ENCODE data around the gene CA12. TPM values are rescaled to one million over a fixed set of nuclear protein-coding genes. Genes with fewer than 3 reads are reported as not detected.

Gene CA12
- total and polyA plus RNA-seq, 2 donors (not counting 1 experiment from before 2014, with no cell fraction given): not detected

- no peak overlapping the region for H3K9ac ChIP-seq (ENCODE audit: low read length)
- no peaks in the 10 kb centered on the region for H3K79me2 ChIP-seq (ENCODE audit: control insufficient read depth, insufficient read depth, low read length)
- WGBS (ENCODE audit: insufficient coverage): 100% methylated on average over 1 of the region's 1 CpG
- no peak overlapping the region for H3K27ac Mint-ChIP-seq
- H3K27ac ChIP-seq (ENCODE audit: low read length in 2 of 2): no peak overlapping the region
- no peak for TF ChIP-seq EZH2 (IDR thresholded peaks at IDR 0.05; ENCODE audit: borderline replicate concordance, insufficient read depth, low read depth, low read length, poor library complexity, severe bottlenecking)
- intact Hi-C loops (cut with micrococcal nuclease): loop anchor here (1.0 to 2.0 kb wide), 2 partner anchors 115 to 780 kb away; no protein-coding TSS in a partner anchor
- DNase-seq (no peak), ATAC-seq (ENCODE audit: low read depth) (no peak)
- no peaks in the 10 kb centered on the region for H3K9me3 Mint-ChIP-seq (ENCODE audit: insufficient read depth)
- CTCF ChIA-PET: interaction anchor here (0.8 to 5.5 kb wide), 14 partner anchors 8 to 779 kb away, joined by 3 to 40 read pairs (median 4); partner anchors contain the start of gene APH1B
- H3K4me1 ChIP-seq (ENCODE audit: control insufficient read depth in 2 of 2, insufficient read depth in 2 of 2, low read length in 2 of 2): peaks cover 5 to 8% of the 10 kb centered on the region in 2 donors
- H3K9me3 ChIP-seq (ENCODE audit: control extremely low read depth in 1 of 3, control insufficient read depth in 2 of 3, insufficient read depth in 1 of 3, low read length in 2 of 3): no peaks in the 10 kb centered on the region
- H4K20me1 ChIP-seq (ENCODE audit: control insufficient read depth, insufficient read depth, low read length, poor library complexity, severe bottlenecking): no peaks in the 10 kb centered on the region
- H3K4me1 Mint-ChIP-seq: peaks cover 8% of the 10 kb centered on the region
- peaks cover 5 to 19% of the 10 kb centered on the region in 2 experiments for H3K36me3 ChIP-seq (replicated peaks in 1 of 2; ENCODE audit: control extremely low read depth in 1 of 2, control insufficient read depth in 1 of 2, extremely low read depth in 1 of 2, insufficient read depth in 2 of 2, low read length in 1 of 2)
- H3K4me3 Mint-ChIP-seq: no peak overlapping the region
- H3K27me3 Mint-ChIP-seq: no peaks in the 10 kb centered on the region
- H3K4me3 ChIP-seq (ENCODE audit: control extremely low read depth in 1 of 5, extremely low read depth in 1 of 5, insufficient read depth in 1 of 5, low read depth in 2 of 5, low read length in 4 of 5): no peak overlapping the region
- peak overlapping the region; percentile 20 for H3K4me2 ChIP-seq (replicated peaks; ENCODE audit: low read depth, low read length, poor library complexity, severe bottlenecking)
- POLR2A ChIA-PET: no interaction called here
- H3K27me3 ChIP-seq (replicated peaks in 1 of 4; ENCODE audit: control extremely low read depth in 1 of 4, control insufficient read depth in 3 of 4, insufficient read depth in 4 of 4, low read length in 3 of 4): no peaks in the 10 kb centered on the region
- H2AFZ ChIP-seq (ENCODE audit: insufficient read depth, low read depth, low read length, poor library complexity, severe bottlenecking): peak overlapping the region; percentile 26
Observed at GRCh38 chr15:63288342-63288741, 93.3 kb downstream of the CA12 start.

GRCh38 chr15:63287109-63287508 lies 94.5 kb downstream of the CA12 start:
- Histone ChIP-seq H3K9ac (ENCODE audit: low read length) (no peak overlapping the region), H2AFZ (ENCODE audit: insufficient read depth, low read depth, low read length, poor library complexity, severe bottlenecking) (no peak overlapping the region), H3K4me3 (ENCODE audit: control extremely low read depth in 1 of 5, extremely low read depth in 1 of 5, insufficient read depth in 1 of 5, low read depth in 2 of 5, low read length in 4 of 5) (no peak overlapping the region), H3K4me2 (replicated peaks; ENCODE audit: low read depth, low read length, poor library complexity, severe bottlenecking) (no peak overlapping the region), H3K4me1 (ENCODE audit: control insufficient read depth in 2 of 2, insufficient read depth in 2 of 2, low read length in 2 of 2) (peaks cover 0 to 5% of the 10 kb centered on the region in 2 donors), H3K27ac (ENCODE audit: low read length in 2 of 2) (no peak overlapping the region), H3K79me2 (ENCODE audit: control insufficient read depth, insufficient read depth, low read length) (no peaks in the 10 kb centered on the region), H3K27me3 (replicated peaks in 1 of 4; ENCODE audit: control extremely low read depth in 1 of 4, control insufficient read depth in 3 of 4, insufficient read depth in 4 of 4, low read length in 3 of 4) (no peaks in the 10 kb centered on the region), H3K9me3 (ENCODE audit: control extremely low read depth in 1 of 3, control insufficient read depth in 2 of 3, insufficient read depth in 1 of 3, low read length in 2 of 3) (no peaks in the 10 kb centered on the region), H4K20me1 (ENCODE audit: control insufficient read depth, insufficient read depth, low read length, poor library complexity, severe bottlenecking) (no peaks in the 10 kb centered on the region), H3K36me3 (replicated peaks in 1 of 2; ENCODE audit: control extremely low read depth in 1 of 2, control insufficient read depth in 1 of 2, extremely low read depth in 1 of 2, insufficient read depth in 2 of 2, low read length in 1 of 2) (peaks cover 5 to 19% of the 10 kb centered on the region in 2 experiments)
- Mint-ChIP-seq H3K4me1 (peaks cover 8% of the 10 kb centered on the region), H3K9me3 (ENCODE audit: insufficient read depth) (no peaks in the 10 kb centered on the region), H3K4me3 (no peak overlapping the region), H3K27ac (no peak overlapping the region), H3K27me3 (no peaks in the 10 kb centered on the region)
- WGBS (ENCODE audit: insufficient coverage): 100% methylated on average over 2 of the region's 2 CpGs
- DNase-seq (no peak), ATAC-seq (ENCODE audit: low read depth) (no peak)
- TF ChIP-seq CTCF (IDR thresholded peaks at IDR 0.05) (no peak), EZH2 (IDR thresholded peaks at IDR 0.05; ENCODE audit: borderline replicate concordance, insufficient read depth, low read depth, low read length, poor library complexity, severe bottlenecking) (no peak)
- ChIA-PET POLR2A (no interaction called here), CTCF (interaction anchor here (1.0 to 5.5 kb wide), 9 partner anchors 9 to 780 kb away, joined by 3 to 40 read pairs (median 4); partner anchors contain the start of gene APH1B)
- intact Hi-C loops (cut with micrococcal nuclease): no loop called here
